ENCODE data around the gene BCKDHA. TPM values are rescaled to one million over a fixed set of nuclear protein-coding genes. Genes with fewer than 3 reads are reported as not detected.

The BCKDHA gene
- total and polyA plus RNA-seq, 8 donors = 1.8 to 80.6 (median 43.1) TPM

DNA sequence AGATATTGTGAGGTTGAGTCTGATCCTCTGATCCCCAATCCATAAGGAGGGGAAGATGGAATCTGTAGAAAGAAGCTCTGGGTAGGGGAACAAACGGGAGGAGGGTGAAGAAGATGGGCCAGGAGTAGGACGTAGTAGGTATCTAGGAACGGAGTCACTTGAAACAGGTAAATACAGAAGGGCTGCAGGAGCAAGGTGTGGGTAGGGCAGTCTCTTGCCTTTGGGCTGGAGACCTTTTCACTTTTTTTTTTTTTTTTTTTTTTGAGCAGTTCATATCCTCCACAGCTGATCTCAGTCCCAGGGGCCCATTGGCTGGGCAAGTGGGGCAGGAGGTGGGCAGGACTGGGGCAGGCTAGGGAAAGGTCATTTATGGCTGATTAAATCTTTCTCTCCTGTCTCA, 1.5 kb downstream of the BCKDHA start:
- no peak for TF ChIP-seq POLR2A (IDR thresholded peaks at IDR 0.05)
- TF ChIP-seq EP300 (IDR thresholded peaks at IDR 0.05) = no peak
- no peak for TF ChIP-seq POLR2AphosphoS5 (IDR thresholded peaks at IDR 0.05)
- TF ChIP-seq, protein P1, sequence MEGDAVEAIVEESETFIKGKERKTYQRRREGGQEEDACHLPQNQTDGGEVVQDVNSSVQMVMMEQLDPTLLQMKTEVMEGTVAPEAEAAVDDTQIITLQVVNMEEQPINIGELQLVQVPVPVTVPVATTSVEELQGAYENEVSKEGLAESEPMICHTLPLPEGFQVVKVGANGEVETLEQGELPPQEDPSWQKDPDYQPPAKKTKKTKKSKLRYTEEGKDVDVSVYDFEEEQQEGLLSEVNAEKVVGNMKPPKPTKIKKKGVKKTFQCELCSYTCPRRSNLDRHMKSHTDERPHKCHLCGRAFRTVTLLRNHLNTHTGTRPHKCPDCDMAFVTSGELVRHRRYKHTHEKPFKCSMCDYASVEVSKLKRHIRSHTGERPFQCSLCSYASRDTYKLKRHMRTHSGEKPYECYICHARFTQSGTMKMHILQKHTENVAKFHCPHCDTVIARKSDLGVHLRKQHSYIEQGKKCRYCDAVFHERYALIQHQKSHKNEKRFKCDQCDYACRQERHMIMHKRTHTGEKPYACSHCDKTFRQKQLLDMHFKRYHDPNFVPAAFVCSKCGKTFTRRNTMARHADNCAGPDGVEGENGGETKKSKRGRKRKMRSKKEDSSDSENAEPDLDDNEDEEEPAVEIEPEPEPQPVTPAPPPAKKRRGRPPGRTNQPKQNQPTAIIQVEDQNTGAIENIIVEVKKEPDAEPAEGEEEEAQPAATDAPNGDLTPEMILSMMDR (IDR thresholded peaks at IDR 0.05) = no peak
- Histone ChIP-seq H3K27me3 (no peaks in the 10 kb centered on the region), H3K27ac (no peak overlapping the region), H3K36me3 (peaks cover 0 to 32% (median 17%) of the 10 kb centered on the region in 4 donors), H3K4me3 (peak overlapping the region in 3 of 4 donors; percentile 68 to 92 (median 81)), H3K4me1 (peaks cover 10 to 56% (median 42%) of the 10 kb centered on the region in 4 donors), H3K9me3 (no peaks in the 10 kb centered on the region)
- DNase-seq = no peak
- intact Hi-C loops (cut with DNase I; ENCODE audit: low total_unique reads) = no loop called here
- WGBS, 5 donors = 55 to 70% (median 65%) methylated on average over 3 of the region's 3 CpGs

DNA sequence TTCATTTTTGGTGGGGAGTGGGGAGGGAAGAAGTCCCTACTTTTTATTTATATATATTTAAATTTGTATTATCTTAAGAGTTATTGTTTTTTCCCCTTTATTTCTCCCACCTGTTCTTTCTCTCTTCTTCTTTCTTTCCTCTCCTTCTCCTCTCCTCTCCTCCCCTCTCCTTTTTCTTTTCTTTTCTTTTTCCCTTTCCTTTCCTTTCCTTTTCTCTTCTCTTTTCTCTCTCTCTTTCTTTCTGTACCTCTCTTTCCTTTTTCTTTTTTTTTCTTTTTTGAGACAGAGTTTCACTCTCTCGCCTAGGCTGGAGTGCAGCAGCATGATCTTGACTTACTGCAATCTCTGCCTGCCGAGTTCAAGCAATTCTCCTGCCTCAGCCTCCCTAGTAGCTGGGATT, 1.9 kb downstream of the BCKDHA start:
- H3K36me3 ChIP-seq = peaks cover 0 to 32% (median 17%) of the 10 kb centered on the region in 4 donors
- no peaks in the 10 kb centered on the region for H3K9me3 ChIP-seq
- no peak overlapping the region for H3K27ac ChIP-seq
- peaks cover 10 to 56% (median 42%) of the 10 kb centered on the region in 4 donors for H3K4me1 ChIP-seq
- no peak for DNase-seq
- no peaks in the 10 kb centered on the region for H3K27me3 ChIP-seq
- TF ChIP-seq, protein P1 (IDR thresholded peaks at IDR 0.05) = no peak
- TF ChIP-seq POLR2A (IDR thresholded peaks at IDR 0.05) (no peak), POLR2AphosphoS5 (IDR thresholded peaks at IDR 0.05) (no peak), EP300 (IDR thresholded peaks at IDR 0.05) (no peak)
- WGBS, 5 donors = 87 to 98% (median 89%) methylated on average over 2 of the region's 2 CpGs
- H3K4me3 ChIP-seq = no peak overlapping the region
- intact Hi-C loops (cut with DNase I; ENCODE audit: low total_unique reads) = no loop called here

DNA sequence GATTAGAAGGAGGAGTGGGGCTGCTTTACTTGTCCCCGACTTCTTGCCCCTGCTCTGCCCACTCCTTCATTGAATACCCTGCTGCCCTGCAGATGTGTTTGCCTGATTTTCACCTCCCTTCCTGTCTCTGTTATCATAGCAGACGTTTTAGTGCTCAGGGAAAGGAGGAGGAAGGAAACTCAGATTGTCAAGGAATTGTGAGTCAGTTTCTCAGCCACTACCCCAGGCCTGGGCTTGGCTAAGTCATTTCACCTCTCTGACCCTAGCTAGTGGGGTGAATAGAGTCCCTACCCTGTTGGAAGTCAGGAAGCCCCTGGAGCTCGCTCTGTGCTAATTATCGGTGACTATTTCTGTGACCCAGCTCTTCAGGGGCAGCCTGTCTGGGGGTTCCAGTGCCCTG, 3.9 kb downstream of the BCKDHA start:
- TF ChIP-seq POLR2AphosphoS5 (IDR thresholded peaks at IDR 0.05) = no peak
- no peak for TF ChIP-seq POLR2A (IDR thresholded peaks at IDR 0.05)
- TF ChIP-seq, protein P1 (IDR thresholded peaks at IDR 0.05) = no peak
- no peak for TF ChIP-seq EP300 (IDR thresholded peaks at IDR 0.05)
- no peak overlapping the region for H3K4me3 ChIP-seq
- DNase-seq = no peak
- 67 to 78% (median 70%) methylated on average over 4 of the region's 4 CpGs for WGBS, 5 donors
- H3K27ac ChIP-seq = no peak overlapping the region
- no peaks in the 10 kb centered on the region for H3K9me3 ChIP-seq
- no peaks in the 10 kb centered on the region for H3K27me3 ChIP-seq
- peaks cover 0 to 32% (median 19%) of the 10 kb centered on the region in 4 donors for H3K36me3 ChIP-seq
- intact Hi-C loops (cut with DNase I; ENCODE audit: low total_unique reads) = no loop called here
- peaks cover 10 to 59% (median 33%) of the 10 kb centered on the region in 4 donors for H3K4me1 ChIP-seq

DNA sequence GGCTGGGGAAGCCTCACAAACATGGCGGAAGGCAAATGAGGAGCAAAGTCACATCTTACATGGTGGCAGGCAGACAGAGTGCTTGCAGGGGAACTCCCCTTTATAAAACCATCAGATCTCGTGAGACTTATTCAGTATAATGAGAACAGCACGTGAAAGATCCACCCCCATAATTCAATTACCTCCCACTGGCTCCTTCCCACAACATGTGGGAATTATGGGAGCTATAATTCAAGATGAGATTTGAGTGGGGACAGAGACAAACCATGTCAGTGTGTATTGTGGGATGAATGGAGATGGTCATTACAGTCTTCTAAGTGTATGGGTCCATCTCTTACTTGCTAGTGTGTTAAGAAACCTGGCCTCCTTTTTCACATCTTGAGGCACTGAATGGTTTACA, 4.4 kb downstream of the BCKDHA start:
- Histone ChIP-seq H3K36me3 (peaks cover 0 to 32% (median 19%) of the 10 kb centered on the region in 4 donors), H3K4me1 (peaks cover 10 to 59% (median 27%) of the 10 kb centered on the region in 4 donors), H3K9me3 (no peaks in the 10 kb centered on the region), H3K27ac (no peak overlapping the region), H3K4me3 (no peak overlapping the region), H3K27me3 (no peaks in the 10 kb centered on the region)
- 69 to 82% (median 78%) methylated on average over 3 of the region's 3 CpGs for WGBS, 5 donors
- intact Hi-C loops (cut with DNase I; ENCODE audit: low total_unique reads) = no loop called here
- DNase-seq = no peak
- TF ChIP-seq POLR2A (IDR thresholded peaks at IDR 0.05) = no peak
- TF ChIP-seq, protein P1 (IDR thresholded peaks at IDR 0.05) = no peak
- TF ChIP-seq POLR2AphosphoS5 (IDR thresholded peaks at IDR 0.05) = no peak
- TF ChIP-seq EP300 (IDR thresholded peaks at IDR 0.05) = no peak

Measured in stomach (tissue), 9 donors.